ENCODE data around the gene SSH3. TPM values are rescaled to one million over a fixed set of nuclear protein-coding genes. Genes with fewer than 3 reads are reported as not detected.

SSH3 gene
- total RNA-seq, 1 experiment from 2014 or later: 38.0 TPM

DNA sequence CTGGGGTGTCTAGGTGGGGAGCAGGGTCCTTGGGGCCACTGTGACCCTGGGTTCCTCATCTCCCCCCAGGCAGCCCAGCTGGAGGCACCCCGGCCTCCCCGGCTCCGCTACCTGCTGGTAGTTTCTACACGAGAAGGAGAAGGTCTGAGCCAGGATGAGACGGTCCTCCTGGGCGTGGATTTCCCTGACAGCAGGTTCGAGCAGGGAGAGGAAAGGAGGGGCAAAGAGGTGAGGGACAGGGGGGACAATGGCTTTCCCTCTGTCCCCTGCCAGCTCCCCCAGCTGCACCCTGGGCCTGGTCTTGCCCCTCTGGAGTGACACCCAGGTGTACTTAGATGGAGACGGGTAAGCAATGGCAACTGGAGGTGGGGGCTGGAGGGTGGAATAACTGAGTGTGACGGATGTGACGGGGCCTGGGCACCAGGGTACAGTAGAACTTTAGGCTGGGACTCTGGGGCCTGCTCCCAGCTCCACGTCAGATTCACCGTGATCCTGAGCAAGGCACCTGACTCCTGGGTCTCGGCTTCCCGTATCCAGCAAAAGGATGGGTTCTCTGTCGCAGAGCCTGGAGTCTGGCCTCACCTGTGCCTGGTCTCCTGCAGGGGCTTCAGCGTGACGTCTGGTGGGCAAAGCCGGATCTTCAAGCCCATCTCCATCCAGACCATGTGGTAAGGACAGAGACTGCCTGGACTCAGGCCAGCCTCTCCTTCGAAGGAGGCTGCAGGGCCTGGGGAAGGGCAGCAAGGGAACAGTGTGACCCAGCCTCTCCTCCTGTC is 3.6 kb downstream of the SSH3 start:
- CTCF ChIA-PET: interaction anchor here (0.7 to 1.4 kb wide), 2 partner anchors 45 to 75 kb away, joined by 3 read pairs; no protein-coding TSS in a partner anchor
- DNase-seq (ENCODE audit: unreplicated experiment): no peak
- no peaks in the 10 kb centered on the region for H3K27me3 Mint-ChIP-seq (ENCODE audit: insufficient read depth, unreplicated experiment)
- intact Hi-C loops (cut with micrococcal nuclease): no loop called here
- TF ChIP-seq, protein P1, sequence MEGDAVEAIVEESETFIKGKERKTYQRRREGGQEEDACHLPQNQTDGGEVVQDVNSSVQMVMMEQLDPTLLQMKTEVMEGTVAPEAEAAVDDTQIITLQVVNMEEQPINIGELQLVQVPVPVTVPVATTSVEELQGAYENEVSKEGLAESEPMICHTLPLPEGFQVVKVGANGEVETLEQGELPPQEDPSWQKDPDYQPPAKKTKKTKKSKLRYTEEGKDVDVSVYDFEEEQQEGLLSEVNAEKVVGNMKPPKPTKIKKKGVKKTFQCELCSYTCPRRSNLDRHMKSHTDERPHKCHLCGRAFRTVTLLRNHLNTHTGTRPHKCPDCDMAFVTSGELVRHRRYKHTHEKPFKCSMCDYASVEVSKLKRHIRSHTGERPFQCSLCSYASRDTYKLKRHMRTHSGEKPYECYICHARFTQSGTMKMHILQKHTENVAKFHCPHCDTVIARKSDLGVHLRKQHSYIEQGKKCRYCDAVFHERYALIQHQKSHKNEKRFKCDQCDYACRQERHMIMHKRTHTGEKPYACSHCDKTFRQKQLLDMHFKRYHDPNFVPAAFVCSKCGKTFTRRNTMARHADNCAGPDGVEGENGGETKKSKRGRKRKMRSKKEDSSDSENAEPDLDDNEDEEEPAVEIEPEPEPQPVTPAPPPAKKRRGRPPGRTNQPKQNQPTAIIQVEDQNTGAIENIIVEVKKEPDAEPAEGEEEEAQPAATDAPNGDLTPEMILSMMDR (IDR thresholded peaks at IDR 0.05; ENCODE audit: unreplicated experiment): no peak
- peaks cover 38% of the 10 kb centered on the region for H3K36me3 Mint-ChIP-seq (ENCODE audit: insufficient read depth, unreplicated experiment)
- no peak overlapping the region for H3K4me3 Mint-ChIP-seq (ENCODE audit: unreplicated experiment)
- peaks cover 24% of the 10 kb centered on the region for H3K4me1 Mint-ChIP-seq (ENCODE audit: insufficient read depth, unreplicated experiment)
- no peak overlapping the region for H3K27ac Mint-ChIP-seq (ENCODE audit: low read depth, unreplicated experiment)
- POLR2A ChIA-PET: interaction anchor here (0.6 kb wide), 1 partner anchor 60 kb away, joined by 3 read pairs; no protein-coding TSS in a partner anchor
- no peaks in the 10 kb centered on the region for H3K9me3 Mint-ChIP-seq (ENCODE audit: unreplicated experiment)
- BruUV-seq (replicated peaks): no TSS peak

DNA sequence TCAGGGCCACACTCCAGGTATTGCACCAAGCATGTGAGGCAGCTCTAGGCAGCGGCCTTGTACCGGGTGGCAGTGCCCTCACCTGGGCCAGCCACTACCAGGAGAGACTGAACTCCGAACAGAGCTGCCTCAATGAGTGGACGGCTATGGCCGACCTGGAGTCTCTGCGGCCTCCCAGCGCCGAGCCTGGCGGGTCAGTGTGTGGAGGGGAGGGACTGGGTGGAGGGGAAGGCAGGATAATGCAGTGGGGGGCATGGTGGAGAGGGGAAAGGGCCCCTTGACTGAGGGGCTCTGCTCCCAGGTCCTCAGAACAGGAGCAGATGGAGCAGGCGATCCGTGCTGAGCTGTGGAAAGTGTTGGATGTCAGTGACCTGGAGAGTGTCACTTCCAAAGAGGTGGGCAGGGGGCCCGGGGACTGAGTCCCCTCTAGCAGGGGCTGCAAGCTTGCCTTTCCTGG is 4.2 kb downstream of the SSH3 start:
- CTCF ChIA-PET: interaction anchor here (0.7 to 1.4 kb wide), 3 partner anchors 41 to 76 kb away, joined by 3 read pairs; partner anchors contain the start of gene GRK2
- Mint-ChIP-seq H3K4me3 (ENCODE audit: unreplicated experiment) (no peak overlapping the region), H3K4me1 (ENCODE audit: insufficient read depth, unreplicated experiment) (peaks cover 27% of the 10 kb centered on the region), H3K27me3 (ENCODE audit: insufficient read depth, unreplicated experiment) (no peaks in the 10 kb centered on the region), H3K9me3 (ENCODE audit: unreplicated experiment) (no peaks in the 10 kb centered on the region), H3K36me3 (ENCODE audit: insufficient read depth, unreplicated experiment) (peaks cover 42% of the 10 kb centered on the region), H3K27ac (ENCODE audit: low read depth, unreplicated experiment) (no peak overlapping the region)
- POLR2A ChIA-PET: interaction anchor here (0.6 kb wide), 1 partner anchor 60 kb away, joined by 3 read pairs; no protein-coding TSS in a partner anchor
- DNase-seq (ENCODE audit: unreplicated experiment): no peak
- no TSS peak for BruUV-seq (replicated peaks)
- intact Hi-C loops (cut with micrococcal nuclease): no loop called here
- TF ChIP-seq, protein P1 (IDR thresholded peaks at IDR 0.05; ENCODE audit: unreplicated experiment): no peak

DNA sequence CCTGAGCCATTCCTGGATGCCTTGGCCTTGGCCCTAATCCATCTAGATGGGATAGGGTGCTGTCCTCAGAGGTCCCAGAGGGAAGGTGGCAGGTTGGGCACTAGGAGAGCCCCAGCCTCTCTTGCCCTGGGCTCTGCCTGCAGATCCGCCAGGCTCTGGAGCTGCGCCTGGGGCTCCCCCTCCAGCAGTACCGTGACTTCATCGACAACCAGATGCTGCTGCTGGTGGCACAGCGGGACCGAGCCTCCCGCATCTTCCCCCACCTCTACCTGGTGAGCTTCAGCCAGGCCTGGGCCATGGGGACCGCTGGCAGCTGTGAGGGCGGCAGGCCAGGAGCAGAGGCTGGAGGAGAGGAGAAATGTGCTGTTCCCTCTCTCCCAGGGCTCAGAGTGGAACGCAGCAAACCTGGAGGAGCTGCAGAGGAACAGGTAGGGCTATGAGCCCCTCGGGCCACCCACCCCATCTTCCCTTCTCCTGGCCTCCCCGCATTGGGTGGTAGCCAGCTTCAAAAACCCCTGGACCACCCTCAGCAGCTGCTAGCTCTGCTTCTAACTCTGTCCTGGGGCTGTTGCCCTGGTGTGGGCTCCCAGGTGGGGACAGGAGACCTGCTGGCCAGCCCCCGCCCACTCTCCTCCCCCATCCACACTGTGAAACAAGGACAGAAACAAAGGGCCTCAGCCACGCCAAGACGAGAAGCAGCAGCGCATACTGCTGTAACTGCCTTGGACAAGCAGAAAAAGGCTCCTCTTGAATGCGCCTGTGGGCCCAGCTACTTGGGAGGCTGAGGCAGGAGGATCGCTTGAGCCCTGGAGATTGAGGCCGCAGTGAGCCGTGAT is 4.9 kb downstream of the SSH3 start:
- TF ChIP-seq, protein P1 (IDR thresholded peaks at IDR 0.05; ENCODE audit: unreplicated experiment): no peak
- POLR2A ChIA-PET: interaction anchor here (0.6 to 0.7 kb wide), 2 partner anchors 61 to 159 kb away, joined by 3 read pairs; no protein-coding TSS in a partner anchor
- Mint-ChIP-seq H3K27me3 (ENCODE audit: insufficient read depth, unreplicated experiment) (no peaks in the 10 kb centered on the region), H3K4me3 (ENCODE audit: unreplicated experiment) (no peak overlapping the region), H3K4me1 (ENCODE audit: insufficient read depth, unreplicated experiment) (peaks cover 30% of the 10 kb centered on the region), H3K27ac (ENCODE audit: low read depth, unreplicated experiment) (no peak overlapping the region), H3K9me3 (ENCODE audit: unreplicated experiment) (no peaks in the 10 kb centered on the region), H3K36me3 (ENCODE audit: insufficient read depth, unreplicated experiment) (peaks cover 44% of the 10 kb centered on the region)
- BruUV-seq (replicated peaks): no TSS peak
- intact Hi-C loops (cut with micrococcal nuclease): no loop called here
- DNase-seq (ENCODE audit: unreplicated experiment): no peak
- CTCF ChIA-PET: interaction anchor here (1.3 to 1.4 kb wide), 3 partner anchors 14 to 46 kb away, joined by 3 to 5 read pairs (median 3); partner anchors contain the start of gene GRK2

DNA sequence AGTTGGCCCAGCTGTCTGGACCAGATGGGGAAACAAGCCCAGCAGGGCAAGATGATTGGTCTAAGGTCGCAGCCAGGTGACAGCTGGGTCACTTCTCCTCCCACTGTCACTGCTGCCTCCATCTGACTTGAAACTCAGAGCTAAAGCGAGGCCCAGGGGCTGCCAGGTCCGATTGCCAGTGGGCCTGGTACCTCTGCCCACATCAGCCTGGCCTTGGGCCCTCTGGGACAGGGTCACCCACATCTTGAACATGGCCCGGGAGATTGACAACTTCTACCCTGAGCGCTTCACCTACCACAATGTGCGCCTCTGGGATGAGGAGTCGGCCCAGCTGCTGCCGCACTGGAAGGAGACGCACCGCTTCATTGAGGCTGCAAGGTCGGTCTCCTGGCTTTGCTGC is 5.8 kb downstream of the SSH3 start:
- POLR2A ChIA-PET: no interaction called here
- CTCF ChIA-PET: interaction anchor here (1.3 to 1.4 kb wide), 2 partner anchors 15 to 43 kb away, joined by 3 to 5 read pairs; partner anchors contain the start of gene GRK2
- H3K27me3 Mint-ChIP-seq (ENCODE audit: insufficient read depth, unreplicated experiment): no peaks in the 10 kb centered on the region
- DNase-seq (ENCODE audit: unreplicated experiment): no peak
- TF ChIP-seq, protein P1 (IDR thresholded peaks at IDR 0.05; ENCODE audit: unreplicated experiment): no peak
- peaks cover 44% of the 10 kb centered on the region for H3K36me3 Mint-ChIP-seq (ENCODE audit: insufficient read depth, unreplicated experiment)
- intact Hi-C loops (cut with micrococcal nuclease): no loop called here
- no peaks in the 10 kb centered on the region for H3K9me3 Mint-ChIP-seq (ENCODE audit: unreplicated experiment)
- peaks cover 37% of the 10 kb centered on the region for H3K4me1 Mint-ChIP-seq (ENCODE audit: insufficient read depth, unreplicated experiment)
- no peak overlapping the region for H3K4me3 Mint-ChIP-seq (ENCODE audit: unreplicated experiment)
- no peak overlapping the region for H3K27ac Mint-ChIP-seq (ENCODE audit: low read depth, unreplicated experiment)
- BruUV-seq (replicated peaks): no TSS peak

Data from MCF 10A (cell line).